ENCODE results near the gene ELMO1.

Gene ELMO1

GRCh38 chr7:37038706-37039105 is 410.0 kb downstream of the ELMO1 start:
- no peak for DNase-seq

GRCh38 chr7:37037286-37037685 is 411.4 kb downstream of the ELMO1 start:
- no peak for DNase-seq

GRCh38 chr7:37035631-37036030 is 413.0 kb downstream of the ELMO1 start:
- no peak for DNase-seq

- DNase-seq = no peak
These were observed 415.5 kb downstream of the ELMO1 start for GRCh38 chr7:37033141-37033540.

GRCh38 chr7:37032258-37032601 is 416.4 kb downstream of the ELMO1 start:
- DNase-seq = no peak

GRCh38 chr7:37031571-37032257 is 416.9 kb downstream of the ELMO1 start:
- DNase-seq = peak; percentile 10

GRCh38 chr7:37028909-37029440 is 419.7 kb downstream of the ELMO1 start:
- DNase-seq = no peak

- no peak for DNase-seq
These were observed 420.9 kb downstream of the ELMO1 start for GRCh38 chr7:37027557-37028341.

- no peak for DNase-seq
These were observed 421.6 kb downstream of the ELMO1 start for GRCh38 chr7:37027104-37027503.

GRCh38 chr7:37018954-37019353 is 429.7 kb downstream of the ELMO1 start:
- DNase-seq = no peak

GRCh38 chr7:37016064-37016878 is 432.4 kb downstream of the ELMO1 start:
- no peak for DNase-seq

- no peak for DNase-seq
These were observed 433.2 kb downstream of the ELMO1 start for GRCh38 chr7:37015353-37016034.

- DNase-seq = no peak
These were observed 434.9 kb downstream of the ELMO1 start for GRCh38 chr7:37013771-37014170.

- no peak for DNase-seq
These were observed 437.3 kb downstream of the ELMO1 start for GRCh38 chr7:37011151-37011890.

GRCh38 chr7:37009125-37009675 is 439.5 kb downstream of the ELMO1 start:
- no peak for DNase-seq

- no peak for DNase-seq
These were observed 441.0 kb downstream of the ELMO1 start for GRCh38 chr7:37007691-37008090.

GRCh38 chr7:37007268-37007667 is 441.4 kb downstream of the ELMO1 start:
- DNase-seq = no peak

- DNase-seq = no peak
These were observed 441.9 kb downstream of the ELMO1 start for GRCh38 chr7:37006764-37007163.

GRCh38 chr7:37000511-37000910 is 448.2 kb downstream of the ELMO1 start:
- DNase-seq = no peak

- no peak for DNase-seq
These were observed 448.8 kb downstream of the ELMO1 start for GRCh38 chr7:36999626-37000485.

- no peak for DNase-seq
These were observed 452.9 kb downstream of the ELMO1 start for GRCh38 chr7:36995776-36996175.

Measured in 8988T (cell line).